Activated CD4-positive, CD25-positive, alpha-beta regulatory T cell treated with anti-CD3 and anti-CD28 coated beads, Interleukin-2, amount 50 U/mL, for 24 hours (primary cell): ENCODE measurements around the gene DERL2.
"Not testable (repeated sequence)": the region's sequence is repeated elsewhere in the genome, so short reads cannot be mapped to it uniquely, and the experiment has no call there.

Experiments used
- ATAC-seq, 2 donors: fragments of 150-1000 bp; cut with Tn5 transposase; one replicate each; pipeline ENCODE4 v1.10.0; 2021; ENCODE audit warnings: mild to moderate bottlenecking in 1 of 2, moderate library complexity in 1 of 2

The DERL2 gene

DNA sequence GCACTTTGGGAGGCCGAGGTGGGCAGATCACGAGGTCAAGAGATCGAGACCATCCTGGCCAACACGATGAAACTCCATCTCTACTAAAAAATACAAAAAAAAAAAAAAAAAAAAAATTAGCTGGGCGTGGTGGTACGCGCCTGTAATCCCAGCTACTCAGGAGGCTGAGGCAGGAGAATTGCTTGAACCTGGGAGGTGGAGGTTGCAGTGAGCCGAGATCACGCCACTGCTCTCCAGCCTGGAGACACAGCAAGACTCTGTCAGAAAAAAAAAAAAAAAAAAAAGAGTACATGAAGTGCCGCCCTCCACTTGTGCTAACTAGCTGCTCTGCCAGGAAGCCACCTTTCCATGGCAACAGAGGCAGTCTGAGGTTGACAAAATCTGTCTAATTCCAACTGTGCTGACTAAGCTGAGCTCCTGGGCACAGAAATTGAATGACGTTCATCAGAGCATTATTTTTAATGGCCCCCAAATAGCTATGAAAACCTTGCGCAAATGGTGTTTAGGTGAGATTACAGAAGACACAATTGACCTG lies 50.1 kb downstream of the DERL2 start:
- not testable (repeated sequence) for ATAC-seq

GRCh38 chr17:5434984-5435383 lies 51.0 kb downstream of the DERL2 start:
- no peak for ATAC-seq

- no peak for ATAC-seq
These were observed 53.9 kb downstream of the DERL2 start for GRCh38 chr17:5431949-5432556.

DNA sequence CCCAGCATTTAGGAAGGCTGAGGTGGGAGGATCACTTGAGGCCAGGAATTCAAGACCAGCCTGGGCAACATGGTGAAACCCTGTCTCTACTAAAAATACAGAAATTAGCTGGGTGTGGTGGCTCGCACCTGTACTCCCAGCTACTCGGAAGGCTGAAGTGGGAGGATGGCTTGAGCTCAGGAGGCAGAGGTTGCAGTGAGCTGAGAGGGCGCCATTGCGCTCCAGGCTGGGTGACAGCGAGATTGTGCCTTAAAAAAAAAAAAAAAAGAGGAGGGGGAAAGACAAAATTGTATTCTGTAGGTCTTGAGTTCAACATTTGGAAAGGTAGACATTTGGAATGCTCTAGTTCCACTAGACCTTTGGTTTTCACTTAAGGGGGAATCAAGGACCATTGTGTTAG lies 54.7 kb downstream of the DERL2 start:
- not testable (repeated sequence) for ATAC-seq

GRCh38 chr17:5430413-5430999 lies 55.5 kb downstream of the DERL2 start:
- ATAC-seq = no peak

GRCh38 chr17:5429191-5429887 lies 56.6 kb downstream of the DERL2 start:
- no peak for ATAC-seq

- ATAC-seq = no peak
These were observed 60.2 kb downstream of the DERL2 start for GRCh38 chr17:5425826-5426225.

- ATAC-seq = no peak
These were observed 61.1 kb downstream of the DERL2 start for GRCh38 chr17:5424909-5425308.

DNA sequence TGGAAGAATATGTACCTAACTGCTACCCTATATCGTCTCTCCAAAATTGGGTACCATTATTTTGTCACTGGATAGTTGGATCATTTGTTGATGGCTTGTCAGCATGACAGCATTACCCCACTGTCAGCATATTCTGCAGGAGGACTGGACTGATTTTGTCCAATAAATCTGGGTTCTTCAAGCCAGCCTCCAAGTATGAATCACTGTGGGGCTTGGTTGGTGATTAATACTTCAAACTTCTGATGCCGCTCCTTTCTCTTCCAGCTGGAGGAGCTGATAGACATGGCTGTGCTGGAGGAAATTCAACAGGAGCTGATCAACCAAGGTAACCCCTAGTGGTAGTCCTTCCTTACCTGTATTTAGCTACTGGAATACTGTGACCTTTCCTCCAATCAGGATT lies 63.5 kb downstream of the DERL2 start:
- no peak for ATAC-seq
